ENCODE results near the gene ADAM12. TPM values are rescaled to one million over a fixed set of nuclear protein-coding genes. Genes with fewer than 3 reads are reported as not detected.

Gene ADAM12
- total and polyA plus RNA-seq, 10 donors, result 0.51 to 7.0 (median 1.0) TPM

DNA sequence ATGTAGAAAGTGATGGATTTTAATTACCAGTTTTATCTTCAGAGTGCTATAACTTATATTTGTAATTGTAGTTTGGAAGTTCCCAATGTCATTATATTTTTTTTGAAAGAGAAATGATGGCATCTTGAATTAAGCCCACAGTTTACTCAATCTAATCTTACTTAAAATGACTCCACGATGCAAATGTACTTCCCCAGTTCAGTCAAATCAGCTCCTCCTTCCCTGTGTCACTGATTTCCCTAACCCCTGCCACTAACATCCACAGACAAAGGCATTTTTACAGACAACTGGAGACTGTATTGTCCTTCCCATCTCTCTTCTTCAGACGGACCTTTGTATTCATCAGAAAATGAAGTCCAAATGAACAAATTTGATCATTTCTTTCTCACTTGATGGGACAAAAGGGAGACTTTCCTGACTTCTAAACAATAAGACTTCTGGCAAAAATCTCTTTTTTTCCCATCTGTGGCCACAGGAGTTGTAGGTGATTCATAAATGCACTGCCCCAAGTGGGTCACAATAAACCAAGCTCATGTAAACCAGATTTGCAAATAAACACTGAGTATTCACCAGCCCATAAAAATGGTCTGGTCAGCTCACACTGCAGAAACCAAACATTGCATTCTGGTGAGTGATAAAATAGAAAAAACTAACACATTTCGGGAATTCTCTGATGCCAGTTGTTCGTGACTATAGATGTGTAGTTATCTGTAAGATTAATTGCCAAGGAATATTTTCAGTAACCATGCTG lies 329.0 kb downstream of the ADAM12 start:
- H3K27me3 ChIP-seq (replicated peaks in 1 of 7), result peaks cover 0 to 52% (median 3%) of the 10 kb centered on the region in 7 donors
- H3K36me3 ChIP-seq, result no peaks in the 10 kb centered on the region
- peaks cover 0 to 12% (median 0%) of the 10 kb centered on the region in 6 donors for H3K4me1 ChIP-seq
- 30 to 66% (median 54%) methylated on average over 4 of the region's 4 CpGs for WGBS, 5 donors
- intact Hi-C loops (cut with DNase I; ENCODE audit: low total_unique reads), result no loop called here
- no peak for DNase-seq
- no peak overlapping the region for H3K4me3 ChIP-seq
- TF ChIP-seq POLR2AphosphoS5 (IDR thresholded peaks at IDR 0.05) (no peak), POLR2A (IDR thresholded peaks at IDR 0.05) (no peak)
- TF ChIP-seq, protein P1, sequence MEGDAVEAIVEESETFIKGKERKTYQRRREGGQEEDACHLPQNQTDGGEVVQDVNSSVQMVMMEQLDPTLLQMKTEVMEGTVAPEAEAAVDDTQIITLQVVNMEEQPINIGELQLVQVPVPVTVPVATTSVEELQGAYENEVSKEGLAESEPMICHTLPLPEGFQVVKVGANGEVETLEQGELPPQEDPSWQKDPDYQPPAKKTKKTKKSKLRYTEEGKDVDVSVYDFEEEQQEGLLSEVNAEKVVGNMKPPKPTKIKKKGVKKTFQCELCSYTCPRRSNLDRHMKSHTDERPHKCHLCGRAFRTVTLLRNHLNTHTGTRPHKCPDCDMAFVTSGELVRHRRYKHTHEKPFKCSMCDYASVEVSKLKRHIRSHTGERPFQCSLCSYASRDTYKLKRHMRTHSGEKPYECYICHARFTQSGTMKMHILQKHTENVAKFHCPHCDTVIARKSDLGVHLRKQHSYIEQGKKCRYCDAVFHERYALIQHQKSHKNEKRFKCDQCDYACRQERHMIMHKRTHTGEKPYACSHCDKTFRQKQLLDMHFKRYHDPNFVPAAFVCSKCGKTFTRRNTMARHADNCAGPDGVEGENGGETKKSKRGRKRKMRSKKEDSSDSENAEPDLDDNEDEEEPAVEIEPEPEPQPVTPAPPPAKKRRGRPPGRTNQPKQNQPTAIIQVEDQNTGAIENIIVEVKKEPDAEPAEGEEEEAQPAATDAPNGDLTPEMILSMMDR (IDR thresholded peaks at IDR 0.05 in 8 of 11, conservative IDR thresholded peaks at IDR 0.05 in 3 of 11), result no peak
- peaks cover 0 to 4% (median 0%) of the 10 kb centered on the region in 8 donors for H3K9me3 ChIP-seq
- no peak overlapping the region for H3K27ac ChIP-seq

DNA sequence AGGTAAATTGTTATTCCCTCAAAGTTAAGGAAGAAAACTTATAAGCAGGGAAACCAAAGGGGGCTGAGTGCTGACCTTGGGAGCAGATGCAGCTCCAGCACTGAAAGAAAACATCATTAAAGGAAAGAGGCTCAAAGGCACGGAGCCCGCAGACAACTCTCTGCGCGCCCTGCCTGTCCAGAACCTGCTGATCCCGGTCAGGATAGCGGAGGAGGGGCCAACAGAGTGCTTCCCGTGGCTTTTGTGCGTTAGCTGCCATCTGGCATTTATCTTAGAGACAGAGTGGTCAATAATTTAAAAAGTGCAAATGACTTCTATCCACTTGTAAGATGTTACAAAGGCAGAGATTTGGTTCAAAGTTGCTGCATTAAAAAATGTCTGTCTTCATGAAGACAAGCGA lies 329.8 kb downstream of the ADAM12 start:
- intact Hi-C loops (cut with DNase I; ENCODE audit: low total_unique reads), result no loop called here
- Histone ChIP-seq H3K36me3 (no peaks in the 10 kb centered on the region), H3K4me3 (no peak overlapping the region), H3K27me3 (replicated peaks in 1 of 7) (peaks cover 0 to 46% (median 3%) of the 10 kb centered on the region in 7 donors), H3K4me1 (peaks cover 0 to 12% (median 0%) of the 10 kb centered on the region in 6 donors), H3K27ac (no peak overlapping the region), H3K9me3 (peaks cover 0 to 4% (median 0%) of the 10 kb centered on the region in 8 donors)
- TF ChIP-seq, protein P1 (IDR thresholded peaks at IDR 0.05 in 8 of 11, conservative IDR thresholded peaks at IDR 0.05 in 3 of 11), result no peak
- TF ChIP-seq POLR2A (IDR thresholded peaks at IDR 0.05), result no peak
- no peak for TF ChIP-seq POLR2AphosphoS5 (IDR thresholded peaks at IDR 0.05)
- WGBS, 5 donors, result 41 to 52% (median 46%) methylated on average over 9 of the region's 9 CpGs
- no peak for DNase-seq

DNA sequence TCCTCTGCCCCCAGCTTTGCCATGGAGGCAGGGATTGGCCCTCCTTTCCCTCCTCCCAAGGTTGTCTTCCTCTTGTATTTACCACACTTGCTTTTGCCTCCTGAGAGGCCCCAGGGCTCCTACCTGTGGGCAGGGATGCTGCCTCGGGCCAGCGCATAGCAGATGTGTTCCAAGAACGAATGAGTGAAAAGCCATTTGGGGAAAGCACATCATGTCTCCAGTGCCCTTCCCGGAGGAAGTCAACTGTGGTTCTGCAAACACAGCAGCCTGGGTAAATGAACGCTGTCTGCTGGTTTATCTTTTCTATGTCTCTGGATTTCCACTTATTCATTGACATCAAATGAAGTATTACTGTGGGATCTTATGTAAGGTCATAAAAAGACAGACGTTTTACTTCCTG lies 330.2 kb downstream of the ADAM12 start:
- WGBS, 5 donors, result 49 to 58% (median 49%) methylated on average over 6 of the region's 6 CpGs
- H3K36me3 ChIP-seq, result no peaks in the 10 kb centered on the region
- peaks cover 0 to 4% (median 0%) of the 10 kb centered on the region in 8 donors for H3K9me3 ChIP-seq
- no peak overlapping the region for H3K4me3 ChIP-seq
- intact Hi-C loops (cut with DNase I; ENCODE audit: low total_unique reads), result no loop called here
- TF ChIP-seq POLR2AphosphoS5 (IDR thresholded peaks at IDR 0.05) (no peak), POLR2A (IDR thresholded peaks at IDR 0.05) (no peak)
- TF ChIP-seq, protein P1 (IDR thresholded peaks at IDR 0.05 in 8 of 11, conservative IDR thresholded peaks at IDR 0.05 in 3 of 11), result no peak
- H3K27me3 ChIP-seq (replicated peaks in 1 of 7), result peaks cover 0 to 44% (median 3%) of the 10 kb centered on the region in 7 donors
- H3K4me1 ChIP-seq, result peaks cover 0 to 12% (median 0%) of the 10 kb centered on the region in 6 donors
- no peak for DNase-seq
- H3K27ac ChIP-seq, result no peak overlapping the region

- H3K27ac ChIP-seq, result no peak overlapping the region
- H3K4me1 ChIP-seq, result peaks cover 0 to 12% (median 0%) of the 10 kb centered on the region in 6 donors
- TF ChIP-seq, protein P1 (IDR thresholded peaks at IDR 0.05 in 8 of 11, conservative IDR thresholded peaks at IDR 0.05 in 3 of 11), result no peak
- TF ChIP-seq POLR2AphosphoS5 (IDR thresholded peaks at IDR 0.05) (no peak), POLR2A (IDR thresholded peaks at IDR 0.05) (no peak)
- H3K36me3 ChIP-seq, result no peaks in the 10 kb centered on the region
- H3K4me3 ChIP-seq, result no peak overlapping the region
- peaks cover 0 to 4% (median 0%) of the 10 kb centered on the region in 8 donors for H3K9me3 ChIP-seq
- H3K27me3 ChIP-seq (replicated peaks in 1 of 7), result peaks cover 0 to 51% (median 3%) of the 10 kb centered on the region in 7 donors
- WGBS, 5 donors, result 86 to 90% (median 87%) methylated on average over 8 of the region's 8 CpGs
- no peak for DNase-seq
- intact Hi-C loops (cut with DNase I; ENCODE audit: low total_unique reads), result no loop called here
Observed at GRCh38 chr10:126057494-126057893, 330.8 kb downstream of the ADAM12 start.

All from spleen (tissue), 11 donors.